IPS-18c (cell line): ENCODE data around the gene TCEAL1.
A peak's percentile ranks its signal among the peaks of the same experiment; 100 is the strongest.
"Not testable (repeated sequence)": the region's sequence is repeated elsewhere in the genome, so short reads cannot be mapped to it uniquely, and the experiment has no call there.

ENCODE experiments used
- H3K4me3 ChIP-seq: 2 replicates; pipeline ENCODE4 v1.7.0; 2013; ENCODE audit warnings: low read depth, mild to moderate bottlenecking, low read length, moderate library complexity; ENCODE audit not compliant: insufficient read depth
- H3K9me3 ChIP-seq: one replicate; pipeline ENCODE4 v1.6.1; 2013; ENCODE audit warnings: mild to moderate bottlenecking, low read length, moderate library complexity; ENCODE audit not compliant: control insufficient read depth, insufficient read depth

The TCEAL1 gene

DNA sequence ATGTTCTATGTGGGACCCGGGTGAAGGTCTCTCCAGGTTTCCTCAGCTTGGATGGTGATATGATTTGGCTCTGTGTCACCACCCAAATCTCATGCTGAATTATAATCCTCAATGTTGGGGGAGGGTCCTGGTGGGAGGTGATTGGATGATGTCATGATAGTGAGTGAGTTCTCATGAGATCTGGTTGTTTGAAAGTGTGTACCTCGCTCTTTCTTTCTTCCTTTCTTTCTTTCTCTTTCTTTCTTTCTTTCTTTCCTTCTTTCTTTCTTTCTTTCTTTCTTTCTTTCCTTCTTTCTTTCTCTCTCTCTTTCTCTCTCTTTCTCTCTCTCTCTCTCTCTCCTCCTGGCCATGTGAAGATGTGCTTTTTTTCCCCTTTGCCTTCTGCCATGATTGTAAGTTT lies 30.7 kb downstream of the TCEAL1 start:
- not testable (repeated sequence) for H3K9me3 ChIP-seq, H3K4me3 ChIP-seq

DNA sequence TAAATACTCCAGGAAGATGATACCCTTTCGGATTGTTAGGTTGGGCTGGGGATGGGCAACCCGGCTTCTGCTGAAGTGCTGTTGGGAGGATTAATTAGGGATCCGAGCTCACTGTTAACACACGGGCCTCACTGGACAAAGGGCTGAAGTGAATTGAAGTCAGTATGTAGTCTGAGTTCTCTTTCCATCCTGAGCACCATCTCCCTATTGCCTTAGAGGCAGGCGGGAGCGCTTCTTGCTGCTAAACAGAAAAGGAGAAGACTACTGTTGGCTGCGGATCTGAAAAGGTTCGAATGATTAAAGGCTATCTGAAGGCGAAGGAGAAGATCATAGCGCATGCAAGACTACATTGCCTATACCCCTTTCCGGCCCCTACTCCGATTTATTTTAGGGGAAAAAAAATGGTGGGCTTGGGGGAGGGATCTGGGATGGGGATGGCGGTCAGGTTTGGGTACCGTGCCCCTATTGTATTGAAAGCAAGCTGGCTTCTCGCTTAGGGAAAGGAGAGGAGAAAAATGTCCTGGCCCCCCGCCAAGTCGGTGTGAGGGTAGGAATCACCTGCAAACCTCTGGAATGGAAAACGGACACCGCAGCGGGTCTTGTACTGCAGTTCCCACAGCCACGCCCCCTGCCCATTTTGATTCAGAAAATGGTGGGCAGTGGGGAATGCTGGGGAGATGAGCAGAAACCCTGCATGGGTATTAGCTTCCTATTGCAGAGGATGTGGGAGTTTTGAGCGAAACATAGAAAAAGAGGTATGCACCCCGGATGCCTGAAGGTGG lies 35.4 kb downstream of the TCEAL1 start:
- Histone ChIP-seq H3K9me3 (no peaks in the 10 kb centered on the region), H3K4me3 (peak overlapping the region; percentile 34; the same call in 1 of the 2 replicates)

DNA sequence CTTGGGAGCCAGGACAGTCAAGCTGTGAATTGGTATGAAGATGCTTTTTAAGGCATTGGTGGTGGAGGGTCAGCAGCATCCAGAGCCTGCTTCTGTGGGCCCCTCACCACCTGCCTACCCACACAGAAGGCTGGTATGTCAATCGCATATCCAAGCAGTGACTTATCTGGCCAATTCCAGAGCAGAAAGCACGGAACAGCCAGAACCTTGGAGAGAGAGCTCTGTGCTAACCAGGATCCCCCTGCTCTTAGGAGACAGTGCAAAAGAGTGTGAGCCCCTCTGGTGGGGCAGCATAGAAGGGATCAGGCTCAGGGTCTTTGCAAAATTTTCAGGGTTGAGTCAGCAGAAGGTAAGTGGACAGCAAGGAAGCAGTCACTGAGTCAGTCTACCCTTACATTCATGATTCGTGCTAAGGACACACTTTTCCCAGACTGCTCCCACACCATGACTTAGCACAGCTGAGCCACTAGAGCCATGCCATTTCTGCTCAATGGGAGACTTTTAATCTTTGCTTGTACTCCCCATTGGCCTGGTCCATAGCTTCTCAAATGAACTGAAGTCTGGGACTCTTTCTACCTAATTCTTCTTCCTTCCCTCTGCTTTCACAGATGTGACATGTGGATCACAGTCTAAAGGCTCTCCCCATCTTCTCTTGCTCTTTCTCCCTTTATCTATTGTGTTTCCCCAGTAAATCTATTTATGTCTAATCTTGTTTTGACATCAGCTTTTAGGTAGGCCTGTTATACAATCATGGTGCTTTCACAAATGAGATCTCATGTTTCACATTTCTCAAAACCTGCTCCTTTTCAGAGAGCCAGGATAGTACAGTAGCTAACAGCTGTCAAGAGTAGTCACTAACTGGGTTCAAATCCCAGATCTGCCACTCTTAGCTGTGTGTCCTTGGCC lies 37.7 kb downstream of the TCEAL1 start:
- Histone ChIP-seq H3K9me3 (no peaks in the 10 kb centered on the region), H3K4me3 (no peak overlapping the region)

GRCh38 chrX:103669745-103670144 lies 41.0 kb downstream of the TCEAL1 start:
- Histone ChIP-seq H3K9me3 (no peaks in the 10 kb centered on the region), H3K4me3 (no peak overlapping the region)

DNA sequence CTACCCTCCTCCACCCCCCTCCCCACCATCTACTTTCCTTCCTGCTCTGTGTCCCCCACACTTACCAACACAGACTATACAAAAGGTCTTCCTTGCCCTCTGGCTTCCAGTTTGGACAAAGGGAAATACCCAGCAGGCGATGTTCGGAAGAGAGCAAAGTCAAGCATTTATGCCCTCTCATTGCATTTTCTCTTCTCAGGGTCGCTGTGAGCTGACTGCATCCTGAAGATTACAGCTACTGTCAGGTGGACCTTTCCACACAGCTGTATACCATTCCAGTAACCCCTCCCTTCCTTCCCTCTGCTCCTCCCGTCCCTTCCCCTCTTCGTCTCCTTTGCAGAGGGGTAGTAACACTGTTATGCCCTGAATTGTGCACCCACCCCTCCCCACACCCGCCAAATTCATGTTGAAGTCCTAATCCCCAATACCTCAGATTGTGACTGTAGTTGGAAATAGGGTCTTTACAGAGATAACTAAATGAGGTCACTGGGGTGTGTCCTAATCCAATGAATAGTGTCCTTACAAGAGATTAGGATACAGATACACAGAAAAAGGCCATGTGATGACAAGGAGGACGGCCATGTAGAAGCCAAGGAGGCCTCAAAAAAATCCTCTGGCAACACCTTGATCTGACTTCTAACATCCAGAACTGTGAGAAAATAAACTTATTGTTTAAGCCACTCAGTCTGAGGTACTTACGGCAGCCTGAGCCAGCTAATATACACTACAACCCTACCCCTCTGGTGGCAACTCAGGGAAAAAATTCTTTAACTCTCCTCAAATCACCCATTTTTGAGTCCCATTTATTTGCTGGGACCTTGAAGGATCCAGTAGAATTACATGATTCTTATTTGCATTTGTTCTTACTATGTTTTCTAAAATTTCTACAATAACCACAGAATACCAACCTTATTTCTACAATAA lies 46.0 kb downstream of the TCEAL1 start:
- Histone ChIP-seq H3K4me3 (no peak overlapping the region), H3K9me3 (no peaks in the 10 kb centered on the region)

- no peak overlapping the region for H3K4me3 ChIP-seq
- no peaks in the 10 kb centered on the region for H3K9me3 ChIP-seq
These were observed 49.6 kb downstream of the TCEAL1 start for GRCh38 chrX:103678199-103678993.
